ENCODE data around the gene CLCNKB.

CLCNKB gene

DNA sequence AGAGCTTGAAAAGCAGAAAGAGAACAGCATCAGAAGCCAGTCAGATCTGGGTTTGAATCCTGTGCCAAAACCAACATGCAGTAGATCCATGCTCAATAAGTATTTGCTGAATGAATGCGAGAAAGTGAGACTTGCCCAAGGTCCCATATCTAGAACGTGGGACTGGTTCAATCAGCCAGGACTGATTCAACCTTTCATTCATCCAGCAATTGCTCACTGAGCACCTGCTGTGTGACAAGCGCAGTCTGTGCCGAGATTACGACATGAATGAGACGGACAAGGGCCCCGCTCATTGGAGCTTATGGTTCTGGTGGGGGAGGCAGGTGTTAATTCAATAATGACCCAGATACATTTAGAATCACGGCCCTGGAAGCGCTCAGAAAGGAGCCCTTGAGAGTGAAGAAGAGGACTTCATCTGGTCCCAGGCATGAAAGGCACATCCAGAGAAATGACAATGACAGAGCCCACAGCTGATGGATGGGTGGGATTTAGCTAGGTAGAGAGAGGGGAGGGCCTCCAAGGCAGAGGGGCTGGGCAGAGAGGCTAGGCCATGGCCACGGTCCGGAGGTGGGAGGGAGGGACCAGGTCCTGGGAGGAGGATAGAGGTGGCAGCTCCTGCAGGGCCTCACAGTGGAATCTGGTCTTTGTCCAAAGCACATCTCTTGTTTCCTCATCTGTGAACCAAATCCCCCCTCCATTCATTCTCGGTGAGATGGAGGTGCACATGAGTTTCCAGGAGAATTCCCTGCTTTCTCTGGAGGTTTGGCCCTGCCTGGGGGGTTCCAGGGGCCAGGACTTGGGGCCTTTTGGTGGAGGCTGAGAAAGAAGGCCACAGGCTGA is 34.0 kb downstream of the CLCNKB start:
- no peak for DNase-seq

DNA sequence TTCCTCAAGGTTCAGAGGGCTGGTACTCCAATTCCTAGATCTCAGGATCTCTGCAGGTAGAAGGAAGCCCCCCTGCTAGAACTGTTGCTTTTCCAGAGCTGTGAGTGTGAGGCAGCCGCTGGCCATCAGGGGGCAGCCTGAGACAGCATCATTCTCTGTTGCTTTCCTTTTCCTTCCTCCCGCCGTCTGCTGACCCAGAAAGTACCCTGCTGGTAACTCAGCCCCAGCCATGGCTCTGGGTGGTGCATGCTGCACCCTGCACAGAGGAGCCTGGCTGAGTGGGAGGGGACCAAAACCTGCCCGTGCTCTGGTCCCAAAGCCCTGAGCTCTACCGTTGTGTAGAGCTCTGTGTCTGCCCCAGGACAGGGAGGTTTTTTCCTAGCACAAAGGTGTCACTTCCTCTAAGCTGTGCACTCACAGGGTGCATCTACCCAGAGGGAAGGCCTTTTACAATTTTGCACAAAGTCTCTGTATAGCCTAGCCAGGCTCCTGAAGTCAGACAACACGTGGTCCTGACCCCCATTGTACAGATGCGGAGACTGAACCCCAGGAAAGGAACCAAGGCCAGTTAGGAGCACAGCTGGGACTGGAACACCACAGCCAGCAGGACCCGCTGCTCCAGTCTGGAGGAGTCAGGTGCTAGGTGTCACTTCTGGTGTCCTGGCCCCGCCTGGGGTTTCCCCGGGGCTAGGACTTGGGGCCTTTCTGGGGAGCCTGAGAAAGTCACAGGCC is 35.5 kb downstream of the CLCNKB start:
- DNase-seq, result no peak

GRCh38 chr1:16080422-16081150 is 37.0 kb downstream of the CLCNKB start:
- DNase-seq, result no peak

- no peak for DNase-seq
Measured at GRCh38 chr1:16081636-16082035, 38.1 kb downstream of the CLCNKB start.

GRCh38 chr1:16082283-16083038 is 38.9 kb downstream of the CLCNKB start:
- DNase-seq, result no peak

GRCh38 chr1:16083486-16083885 is 39.9 kb downstream of the CLCNKB start:
- no peak for DNase-seq

DNA sequence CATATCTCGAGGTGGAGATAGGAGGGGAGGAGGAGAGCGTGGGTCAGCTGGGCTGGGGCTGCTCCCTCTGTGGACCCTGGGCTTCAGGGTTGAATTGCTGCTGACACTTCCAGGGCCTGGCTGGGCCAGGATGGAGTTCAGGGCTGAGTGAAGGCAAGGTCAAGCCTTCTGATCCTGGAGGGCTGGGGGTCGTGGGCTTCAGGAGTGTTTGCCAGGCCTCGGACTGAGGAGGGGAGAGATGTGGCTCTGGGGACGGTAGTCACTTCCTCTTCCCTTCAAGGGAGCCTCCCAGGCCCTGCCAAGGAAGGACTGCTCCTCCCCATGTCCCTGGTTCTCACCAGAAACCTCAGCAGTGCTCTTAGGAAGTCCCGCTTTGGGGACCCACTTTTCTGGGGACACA is 41.9 kb downstream of the CLCNKB start:
- no peak for DNase-seq

GRCh38 chr1:16087733-16088132 is 44.2 kb downstream of the CLCNKB start:
- DNase-seq, result no peak

GRCh38 chr1:16088351-16088911 is 44.8 kb downstream of the CLCNKB start:
- no peak for DNase-seq

DNA sequence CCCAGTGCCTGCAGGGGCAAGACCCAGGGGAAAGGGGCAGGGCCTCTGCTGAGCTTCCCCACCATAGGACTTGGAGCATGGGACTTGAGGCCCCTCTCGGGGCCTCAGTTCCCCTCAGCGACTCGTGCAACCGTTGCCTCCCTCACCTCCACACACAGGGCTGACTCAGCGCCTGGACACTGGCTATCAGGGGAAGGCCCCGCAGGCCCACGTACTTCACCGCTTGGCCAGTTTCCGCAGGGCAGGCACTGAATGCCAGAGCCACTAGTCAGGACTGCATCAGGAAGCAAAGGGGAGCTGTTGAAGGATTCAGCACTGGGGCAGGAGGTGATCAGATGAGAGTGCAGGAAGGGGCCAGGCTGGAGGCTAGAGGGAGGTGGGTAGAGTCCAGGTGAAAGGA is 45.4 kb downstream of the CLCNKB start:
- no peak for DNase-seq

DNA sequence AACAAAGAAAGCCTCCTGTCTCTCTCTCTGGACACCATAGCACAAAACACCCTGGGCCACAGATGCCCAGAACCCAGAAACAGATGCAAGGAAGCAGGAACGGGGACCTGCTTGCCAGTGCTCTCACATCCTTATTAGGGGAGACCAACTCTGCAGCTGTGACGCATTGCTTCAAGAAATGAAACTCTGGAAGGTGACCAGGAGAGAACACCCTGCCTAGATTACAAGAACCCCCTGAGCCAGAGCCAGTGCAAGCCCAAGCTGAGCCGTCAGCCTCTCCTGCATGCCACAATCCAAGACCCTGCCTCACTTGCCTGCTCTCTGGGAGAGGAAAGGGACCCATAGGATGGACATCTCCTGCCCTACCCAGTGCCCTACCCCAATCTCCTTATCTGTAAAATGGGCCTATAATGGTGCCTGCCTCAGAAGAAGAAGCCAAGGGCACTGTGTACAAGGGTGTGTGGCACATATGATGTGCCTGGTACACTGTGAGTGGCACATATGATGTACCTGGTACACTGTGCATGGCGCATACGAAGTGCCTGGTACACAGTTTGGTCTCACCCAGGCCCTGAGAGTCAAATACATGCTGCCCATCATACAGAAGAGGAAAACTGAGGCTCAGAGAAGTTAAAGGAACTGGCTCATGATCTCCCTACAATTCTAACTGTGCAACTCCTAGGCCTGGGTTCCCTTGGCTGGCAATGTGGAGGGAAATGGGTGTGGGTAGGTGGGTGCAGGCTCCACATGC is 46.7 kb downstream of the CLCNKB start:
- DNase-seq, result no peak

DNA sequence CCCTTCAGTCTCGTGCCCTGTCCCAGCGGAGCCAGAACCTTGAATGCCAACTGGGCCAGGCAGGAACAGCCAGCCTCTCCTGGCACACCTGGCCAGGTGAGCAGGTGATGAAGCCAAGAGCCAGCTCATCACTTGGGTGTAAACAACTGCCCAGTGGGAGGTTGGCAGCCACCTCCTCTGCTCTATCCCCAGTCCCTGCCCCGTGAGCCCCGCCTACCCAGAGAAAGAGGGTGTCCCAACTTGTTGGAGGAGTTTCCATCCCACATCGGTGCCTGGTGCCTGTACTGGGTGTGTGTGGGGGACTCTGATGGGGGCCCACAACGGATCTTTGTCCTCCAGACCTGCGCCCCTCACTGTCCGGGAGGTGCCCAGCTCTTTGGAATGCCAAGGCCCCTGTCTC is 47.7 kb downstream of the CLCNKB start:
- DNase-seq, result no peak

DNA sequence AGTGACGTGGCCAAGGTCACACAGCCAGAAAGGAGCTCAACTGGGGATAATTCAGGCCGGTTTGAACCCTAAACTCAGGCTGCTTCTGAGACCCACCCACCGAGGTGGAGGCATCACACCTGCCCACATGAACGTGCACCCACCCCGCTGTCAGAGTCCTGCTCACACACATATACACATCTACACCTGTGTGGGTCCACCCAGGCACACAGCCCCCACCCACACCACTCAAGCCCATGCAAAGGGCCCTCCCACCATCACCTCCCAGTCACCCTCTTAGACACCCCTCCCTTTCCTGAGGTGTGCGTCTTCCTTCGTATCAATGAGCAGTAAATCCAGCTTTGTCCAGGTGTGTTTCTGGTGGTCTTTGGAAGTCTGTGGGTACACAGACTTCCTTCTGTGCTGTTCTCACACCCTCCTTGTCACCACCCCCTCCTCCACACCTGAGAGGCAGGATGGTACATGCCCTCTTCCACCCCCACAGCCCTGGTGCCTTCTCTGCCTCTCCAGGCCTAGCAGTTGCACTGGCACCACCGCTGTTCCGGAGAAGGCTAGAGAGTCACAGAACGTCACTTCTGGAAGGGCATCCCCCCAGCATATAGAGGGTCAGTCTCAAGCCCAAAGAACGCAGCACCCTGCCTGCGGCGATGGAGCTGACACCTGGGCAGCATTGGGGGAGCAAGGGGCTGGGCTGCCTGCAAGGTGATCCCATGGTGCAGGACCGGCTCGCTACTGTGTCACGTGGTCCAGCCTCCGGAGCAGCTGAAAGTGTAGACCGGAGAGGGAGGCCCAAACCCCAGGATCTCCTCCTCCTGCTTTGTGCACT is 48.7 kb downstream of the CLCNKB start:
- no peak for DNase-seq

DNA sequence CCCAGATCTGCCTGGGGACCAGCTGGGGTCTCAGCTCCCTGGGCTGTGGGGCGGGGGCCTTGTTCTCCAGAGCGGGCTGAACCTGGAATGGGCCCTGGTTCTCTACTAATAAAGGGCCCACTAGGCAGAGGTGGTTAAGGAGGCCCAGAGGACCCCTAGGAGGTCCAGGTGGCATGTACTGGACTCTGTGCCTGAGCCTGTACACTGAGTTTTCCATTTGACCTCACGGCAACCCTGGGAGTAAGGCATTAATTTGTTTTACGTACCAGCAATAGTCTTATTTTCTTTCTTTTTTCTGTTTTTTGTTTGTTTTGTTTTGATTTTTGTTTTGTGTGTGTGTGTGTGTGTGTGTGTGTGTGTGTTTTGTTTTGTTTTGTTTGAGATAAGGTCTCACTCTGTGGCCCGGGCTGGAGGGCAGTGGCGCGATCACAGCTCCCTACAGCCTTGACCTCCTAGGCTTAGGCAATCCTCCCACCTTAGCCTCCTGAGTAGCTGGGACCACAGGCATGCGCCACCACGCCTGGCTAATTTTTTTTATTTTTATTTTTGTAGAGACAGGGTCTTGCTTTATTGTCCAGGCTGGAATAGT is 49.4 kb downstream of the CLCNKB start:
- no peak for DNase-seq

DNA sequence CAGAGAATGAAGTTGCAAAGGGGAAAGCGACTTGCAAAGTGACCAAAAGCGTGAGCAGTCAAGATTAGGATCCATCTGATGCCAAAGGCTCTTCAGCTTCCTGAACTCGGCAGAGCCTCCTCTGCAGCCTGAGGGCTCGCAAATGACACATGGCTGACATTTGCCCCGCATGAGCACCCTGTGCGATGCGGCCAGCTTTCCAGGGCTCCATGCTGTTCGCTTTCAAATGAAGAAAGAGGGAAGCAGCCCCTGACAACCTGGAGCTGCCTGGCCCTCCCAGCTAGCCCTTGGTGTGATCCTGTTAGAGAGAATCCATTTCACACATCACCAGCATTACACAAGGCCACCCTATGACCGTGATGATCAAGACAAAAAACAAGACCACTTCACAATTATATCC is 50.0 kb downstream of the CLCNKB start:
- DNase-seq, result no peak

- DNase-seq, result no peak
Measured at GRCh38 chr1:16094453-16095158, 51.0 kb downstream of the CLCNKB start.

GRCh38 chr1:16095447-16095846 is 51.9 kb downstream of the CLCNKB start:
- no peak for DNase-seq

GRCh38 chr1:16099412-16099811 is 55.8 kb downstream of the CLCNKB start:
- no peak for DNase-seq

GRCh38 chr1:16101623-16102022 is 58.0 kb downstream of the CLCNKB start:
- DNase-seq, result no peak
